Activated T-cell treated with anti-CD3 and anti-CD28 coated beads, Interleukin-2, amount 50 U/mL, for 1 hour (primary cell): ENCODE data around the gene EFCAB12.
"Not testable (repeated sequence)": the region's sequence is repeated elsewhere in the genome, so short reads cannot be mapped to it uniquely, and the experiment has no call there.

Source experiments
- DNase-seq: peaks from one replicate; pipeline ENCODE4 v3.0.0-alpha.2; 2020

The EFCAB12 gene

DNA sequence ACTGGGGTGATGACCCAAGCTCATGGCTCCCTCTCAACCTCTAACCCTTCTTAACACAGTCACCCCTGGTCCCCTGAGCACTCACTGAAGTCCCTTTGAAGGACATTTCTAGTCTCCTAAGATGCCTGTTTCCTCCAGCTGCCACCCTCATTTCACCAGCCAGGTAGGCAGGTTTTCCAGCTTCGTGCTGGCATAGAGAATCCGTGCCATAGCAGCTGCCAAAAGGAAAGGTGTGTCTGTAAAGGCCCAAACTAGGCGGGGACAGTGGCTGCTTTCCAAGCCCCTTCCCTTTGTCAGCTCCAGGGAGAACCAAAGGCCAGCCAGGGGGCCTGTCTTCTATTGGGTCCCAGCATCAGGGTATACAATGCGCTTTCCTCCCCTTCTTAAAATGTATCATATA lies 36.9 kb downstream of the EFCAB12 start:
- not testable (repeated sequence) for DNase-seq

- DNase-seq, result no peak
These were observed 38.9 kb downstream of the EFCAB12 start for GRCh38 chr3:129389572-129389937.

DNA sequence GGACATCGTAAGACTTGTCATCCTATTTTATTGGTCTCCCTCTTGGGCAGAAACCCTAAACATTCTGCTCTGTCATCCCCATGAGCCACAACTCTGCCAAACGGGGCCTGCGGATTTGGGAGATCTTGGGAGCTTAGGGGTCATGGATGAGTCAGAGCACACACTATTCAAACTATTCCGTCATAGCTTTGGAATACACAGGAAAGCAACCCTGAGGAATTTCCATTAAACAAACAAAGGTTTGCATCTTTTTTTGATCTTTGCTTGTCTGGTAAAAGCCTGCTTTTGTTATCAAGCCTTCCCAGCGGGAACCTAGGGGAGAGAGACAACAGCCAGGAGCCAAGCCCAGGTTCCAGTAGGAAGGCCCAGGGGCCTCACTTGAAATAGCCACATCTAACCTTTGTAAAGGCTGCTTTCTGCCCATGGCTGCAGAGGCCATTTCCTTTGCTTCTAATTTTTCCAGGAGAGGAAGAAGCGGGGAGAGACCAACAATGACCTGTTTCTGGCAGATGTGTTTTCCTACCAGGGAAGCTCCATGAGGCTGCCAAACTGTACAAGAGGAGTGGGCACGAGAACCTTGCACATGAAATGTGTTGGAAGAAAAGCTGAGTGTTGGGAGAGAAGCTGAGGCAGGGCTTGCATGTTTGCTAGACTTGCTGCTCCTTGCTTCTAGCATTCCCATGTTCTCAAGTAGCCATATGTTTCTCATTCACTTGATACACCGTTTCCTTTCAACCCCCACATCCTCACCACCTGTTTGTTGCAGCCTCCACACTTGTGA lies 39.5 kb downstream of the EFCAB12 start:
- not testable (repeated sequence) for DNase-seq

DNA sequence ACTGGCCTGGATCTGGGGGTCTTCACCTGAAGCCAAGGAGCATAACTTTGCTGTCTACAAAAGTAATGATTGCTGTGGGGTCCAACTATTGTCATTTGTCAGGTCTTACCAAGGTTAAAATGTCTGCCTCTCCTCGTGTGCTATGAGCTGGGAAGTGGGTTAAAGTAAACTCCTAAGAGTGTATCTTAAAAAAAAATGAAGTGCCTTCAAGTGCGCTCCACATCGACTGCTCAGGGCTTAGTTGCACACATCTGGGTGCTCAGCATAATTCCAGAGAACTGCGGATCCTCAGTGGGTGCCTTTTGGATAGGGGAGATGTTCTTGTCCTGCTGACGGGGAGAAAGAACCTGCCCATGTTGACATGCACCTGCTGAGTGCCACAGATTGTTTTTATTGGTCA lies 40.9 kb downstream of the EFCAB12 start:
- no peak for DNase-seq

- DNase-seq, result no peak
These were observed 41.5 kb downstream of the EFCAB12 start for GRCh38 chr3:129386984-129387383.

GRCh38 chr3:129385507-129385906 lies 42.9 kb downstream of the EFCAB12 start:
- not testable (repeated sequence) for DNase-seq

- DNase-seq, result no peak
These were observed 43.7 kb downstream of the EFCAB12 start for GRCh38 chr3:129384594-129385323.

GRCh38 chr3:129384103-129384502 lies 44.3 kb downstream of the EFCAB12 start:
- DNase-seq, result not testable (repeated sequence)

- DNase-seq, result peak; percentile 46
These were observed 45.1 kb downstream of the EFCAB12 start for GRCh38 chr3:129383292-129383860.

DNA sequence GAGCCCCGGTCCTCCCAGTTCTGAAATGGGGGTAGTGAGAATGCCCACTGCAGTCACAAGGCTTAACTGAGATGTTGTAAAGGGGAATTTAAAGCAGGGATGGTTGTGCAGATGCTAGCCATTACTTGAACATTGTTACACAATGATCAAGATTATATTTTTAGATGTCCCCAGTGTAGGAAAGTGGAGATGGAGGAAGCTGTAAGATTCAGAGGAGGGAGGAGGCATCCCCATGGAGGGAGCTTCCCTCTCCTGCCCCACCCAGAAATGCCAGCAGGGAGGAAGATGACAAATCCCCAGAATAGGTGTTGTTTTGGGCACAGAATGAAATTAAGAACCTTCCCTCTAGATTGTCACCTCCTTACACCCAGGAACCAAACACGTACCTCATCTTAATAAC lies 46.1 kb downstream of the EFCAB12 start:
- DNase-seq, result no peak

GRCh38 chr3:129379582-129380358 lies 48.7 kb downstream of the EFCAB12 start:
- no peak for DNase-seq

DNA sequence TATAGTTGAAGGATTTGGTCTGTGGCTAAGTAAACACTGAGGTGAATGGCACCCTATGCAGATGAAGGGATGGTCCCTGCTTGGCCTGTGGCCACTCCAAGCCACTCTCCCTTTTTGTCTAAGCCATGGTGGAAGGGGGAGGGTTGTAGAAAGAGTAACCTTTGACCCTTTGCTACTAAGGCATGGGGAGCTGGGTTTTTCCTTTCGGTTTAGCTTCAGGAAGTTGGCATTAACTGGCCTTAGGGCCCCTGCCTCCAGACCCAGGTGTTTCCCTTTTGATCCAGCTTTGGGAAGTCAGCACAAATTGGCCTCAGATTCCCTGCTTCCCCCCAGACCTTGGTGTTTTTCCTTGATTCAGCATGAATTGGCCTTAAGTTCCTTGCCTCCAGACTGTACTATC lies 49.5 kb downstream of the EFCAB12 start:
- no peak for DNase-seq

- DNase-seq, result no peak
These were observed 50.8 kb downstream of the EFCAB12 start for GRCh38 chr3:129377615-129378014.

DNA sequence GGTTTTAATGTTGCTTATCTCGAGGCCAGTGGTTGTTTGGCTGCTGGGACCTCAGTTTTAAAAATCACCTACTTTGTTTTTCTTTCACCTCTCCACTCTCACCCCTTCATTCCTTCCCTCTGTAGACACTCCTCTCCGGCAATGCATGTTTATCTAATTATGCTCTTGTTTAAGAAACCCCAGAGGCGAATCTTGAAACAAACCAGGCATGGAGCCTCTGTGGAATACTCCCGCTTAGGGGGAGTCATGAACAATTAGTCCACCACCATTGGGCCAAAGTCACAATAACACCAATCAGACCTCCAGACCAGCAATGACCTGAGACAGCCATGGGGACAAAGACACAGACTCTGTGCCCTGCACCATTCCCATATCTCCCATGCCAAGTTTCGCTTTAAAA lies 53.3 kb downstream of the EFCAB12 start:
- DNase-seq, result no peak

DNA sequence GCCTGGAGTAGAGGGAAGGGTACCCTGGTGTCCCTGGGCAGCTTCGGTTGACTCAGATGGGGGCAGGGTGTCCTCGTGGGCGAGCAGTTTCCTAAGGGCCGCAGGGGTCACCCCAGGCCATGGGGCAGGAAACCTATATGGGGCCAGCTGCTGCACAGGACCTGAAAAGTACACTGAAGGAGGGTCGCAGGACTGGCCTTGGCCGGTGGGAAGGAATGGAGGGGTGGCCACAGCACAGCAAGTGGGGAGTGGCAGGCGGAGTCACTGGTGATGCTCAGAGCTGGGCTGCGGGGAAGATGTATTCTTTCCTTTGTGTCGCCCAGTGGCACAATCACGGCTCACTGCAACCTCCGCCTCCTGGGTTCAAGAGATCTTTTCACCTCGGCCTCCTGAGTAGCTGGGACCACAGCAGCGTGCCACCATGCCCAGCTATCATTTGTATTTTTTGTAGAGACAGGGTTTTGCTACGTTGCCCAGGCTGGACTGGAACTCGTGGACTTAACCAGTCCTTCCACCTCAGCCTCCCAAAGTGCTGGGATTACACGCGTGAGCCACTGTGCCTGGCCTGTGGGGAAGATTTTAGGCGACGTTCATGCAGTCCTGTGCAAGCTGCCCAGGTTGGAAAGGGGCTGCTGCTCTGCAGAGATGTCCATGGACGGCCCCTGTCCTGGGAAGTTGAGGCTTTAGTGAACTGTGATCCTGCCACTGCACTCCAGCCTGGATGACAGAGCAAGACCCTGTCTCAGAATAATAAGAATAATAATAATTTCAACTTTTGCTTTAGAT lies 57.2 kb downstream of the EFCAB12 start:
- DNase-seq, result no peak

- DNase-seq, result no peak
These were observed 58.0 kb downstream of the EFCAB12 start for GRCh38 chr3:129370248-129370964.

DNA sequence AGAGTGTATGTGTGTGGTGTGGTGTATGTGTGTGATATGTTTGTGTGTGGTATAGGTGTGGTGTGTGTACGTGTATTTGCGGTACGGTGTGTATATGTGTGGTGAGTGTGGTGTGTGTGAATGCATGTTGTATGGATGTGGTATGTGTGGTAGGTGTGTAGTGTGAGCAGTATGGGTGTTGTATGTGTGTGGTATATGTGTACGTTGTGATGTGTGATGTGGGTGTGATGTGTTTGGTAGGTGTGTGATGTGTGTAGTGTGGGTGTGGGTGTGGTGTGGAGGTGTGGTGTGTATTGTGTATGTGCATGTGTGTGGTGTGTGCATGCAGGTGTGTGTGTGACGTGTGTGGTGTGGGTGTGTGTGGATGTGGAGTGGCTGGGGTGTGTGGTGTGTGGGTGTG lies 58.7 kb downstream of the EFCAB12 start:
- DNase-seq, result no peak

- no peak for DNase-seq
These were observed 60.6 kb downstream of the EFCAB12 start for GRCh38 chr3:129367821-129368220.

DNA sequence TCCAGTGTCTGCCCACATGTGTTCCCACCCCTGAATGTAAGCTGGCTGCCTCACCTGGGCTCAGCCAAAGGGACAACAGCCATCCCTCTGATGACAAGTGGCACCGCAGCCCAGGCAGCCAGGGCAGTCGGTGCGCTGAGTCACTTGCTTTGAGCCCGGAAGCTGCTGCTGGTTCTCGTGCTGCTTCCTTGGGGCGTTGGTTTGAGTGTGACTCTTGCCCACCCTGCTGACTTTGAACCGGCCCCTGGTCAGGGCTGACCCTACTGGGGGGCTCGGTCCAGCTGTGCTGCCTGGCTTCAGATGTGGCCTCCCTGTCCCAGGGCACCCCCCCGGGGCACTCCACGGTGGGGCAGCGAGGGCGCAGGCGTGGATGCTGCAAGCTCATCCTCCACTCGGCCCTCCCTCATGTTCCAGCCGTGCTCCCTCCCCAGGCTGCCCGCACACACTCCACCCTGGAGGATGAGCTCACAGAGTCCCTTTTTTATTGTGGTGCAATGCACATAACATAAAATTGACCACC lies 62.1 kb downstream of the EFCAB12 start:
- DNase-seq, result no peak

DNA sequence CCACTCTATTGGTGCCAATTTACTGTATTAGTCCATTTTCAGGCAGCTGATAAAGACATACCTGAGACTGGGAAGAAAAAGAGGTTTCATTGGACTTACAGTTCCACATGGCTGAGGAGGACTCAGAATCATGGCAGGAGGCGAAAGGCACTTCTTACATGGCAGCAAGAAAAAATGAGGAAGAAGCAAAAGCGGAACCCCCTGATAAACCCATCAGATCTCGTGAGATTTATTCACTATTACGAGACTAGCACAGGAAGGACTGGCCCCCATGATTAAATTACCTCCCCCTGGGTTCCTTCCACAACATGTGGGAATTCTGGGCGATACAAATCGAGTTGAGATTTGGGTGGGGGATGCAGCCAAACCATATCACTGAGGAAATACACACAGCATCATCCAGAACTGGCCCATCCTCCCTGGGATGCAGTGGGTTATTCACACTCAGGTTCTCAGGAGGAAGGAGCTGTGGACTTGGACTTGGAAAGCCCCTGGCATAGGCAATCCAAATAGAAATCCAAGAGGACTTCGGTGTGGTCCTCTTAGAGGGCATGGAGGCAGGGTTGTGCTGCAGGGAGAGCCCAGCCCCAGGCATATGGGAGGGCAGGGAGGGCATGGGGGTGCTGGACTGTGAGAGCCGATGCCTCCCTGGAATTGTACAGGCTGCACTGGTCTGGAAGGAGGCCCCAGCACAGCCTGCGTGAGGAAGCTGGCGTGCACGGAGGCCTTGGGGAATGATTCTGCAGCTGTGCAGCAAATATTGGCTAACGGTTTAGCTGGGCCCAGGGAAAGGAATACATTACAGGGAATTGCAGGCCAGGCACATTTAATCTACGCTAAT lies 62.9 kb downstream of the EFCAB12 start:
- DNase-seq, result no peak

GRCh38 chr3:129364811-129365210 lies 63.6 kb downstream of the EFCAB12 start:
- not testable (repeated sequence) for DNase-seq
